ENCODE data around the gene TNFRSF13B.
"Not testable (repeated sequence)": the region's sequence is repeated elsewhere in the genome, so short reads cannot be mapped to it uniquely, and the experiment has no call there.

The TNFRSF13B gene

GRCh38 chr17:16923097-16923903 lies 48.6 kb downstream of the TNFRSF13B start:
- no peaks in the 10 kb centered on the region for H3K9me3 ChIP-seq (ENCODE audit: insufficient read depth, low read length)
- H3K9me2 ChIP-seq (replicated peaks; ENCODE audit: insufficient read depth, low read length), result no peaks in the 10 kb centered on the region
- H3K79me2 ChIP-seq (ENCODE audit: insufficient read depth, low read length), result no peaks in the 10 kb centered on the region
- TF ChIP-seq EZH2phosphoT487 (conservative IDR thresholded peaks at IDR 0.05; ENCODE audit: low read length) (no peak), CTCF (IDR thresholded peaks at IDR 0.05; ENCODE audit: insufficient read depth, low read length, poor library complexity, severe bottlenecking) (no peak)
- H2AFZ ChIP-seq (ENCODE audit: low read depth, low read length, severe bottlenecking), result no peak overlapping the region
- H3F3A ChIP-seq (ENCODE audit: insufficient read depth), result no peaks in the 10 kb centered on the region
- H3K4me3 ChIP-seq (ENCODE audit: insufficient read depth, low read length, poor library complexity, severe bottlenecking), result no peak overlapping the region
- no peak overlapping the region for H3K27ac ChIP-seq (ENCODE audit: low read depth, low read length)
- no peaks in the 10 kb centered on the region for H3K27me3 ChIP-seq (ENCODE audit: low read length)
- no peaks in the 10 kb centered on the region for H3K36me3 ChIP-seq (ENCODE audit: low read length)
- no peaks in the 10 kb centered on the region for H4K20me1 ChIP-seq (ENCODE audit: low read depth, low read length)
- H3K4me2 ChIP-seq (ENCODE audit: low read depth, low read length, poor library complexity, severe bottlenecking), result no peak overlapping the region
- no peak overlapping the region for H3K9ac ChIP-seq (ENCODE audit: low read length)

DNA sequence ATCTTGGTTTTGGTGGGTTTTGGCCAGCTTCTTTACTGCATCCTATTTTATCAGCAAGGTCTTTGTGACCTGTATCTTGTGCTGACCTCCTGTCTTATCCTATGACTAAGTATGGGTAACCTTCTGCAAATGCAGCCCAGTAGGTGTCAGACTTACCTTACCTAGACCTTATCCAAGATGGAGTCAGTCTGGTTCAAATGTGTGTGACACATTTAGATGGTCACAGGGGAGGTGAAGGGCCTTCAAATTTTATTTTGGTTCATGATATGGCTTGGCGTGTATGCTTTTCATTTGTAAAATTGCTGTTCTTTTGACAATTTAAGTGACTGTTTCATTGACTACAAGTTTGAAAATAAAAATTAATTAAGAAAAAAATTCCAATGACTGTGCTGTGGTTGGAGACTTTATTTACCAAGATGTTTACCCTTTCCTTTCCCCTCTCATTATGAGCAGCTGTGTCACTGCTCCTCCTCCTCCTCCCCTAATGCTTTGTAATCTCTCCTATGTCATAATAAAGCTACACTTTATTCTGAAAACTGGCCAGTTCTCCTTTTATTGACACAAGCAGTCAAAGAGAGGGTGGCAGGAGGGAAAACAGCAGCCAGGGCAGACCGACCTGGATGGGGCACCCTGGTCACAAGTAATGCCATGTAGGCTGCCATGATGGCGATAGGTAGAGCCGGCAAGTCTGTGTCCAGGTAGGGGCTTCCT lies 49.4 kb downstream of the TNFRSF13B start:
- Histone ChIP-seq H3K4me3 (ENCODE audit: insufficient read depth, low read length, poor library complexity, severe bottlenecking) (no peak overlapping the region), H3K36me3 (ENCODE audit: low read length) (no peaks in the 10 kb centered on the region), H3K9me2 (replicated peaks; ENCODE audit: insufficient read depth, low read length) (no peaks in the 10 kb centered on the region), H3K27ac (ENCODE audit: low read depth, low read length) (no peak overlapping the region), H3K9ac (ENCODE audit: low read length) (no peak overlapping the region), H3K79me2 (ENCODE audit: insufficient read depth, low read length) (no peaks in the 10 kb centered on the region), H3K9me3 (ENCODE audit: insufficient read depth, low read length) (no peaks in the 10 kb centered on the region), H2AFZ (ENCODE audit: low read depth, low read length, severe bottlenecking) (no peak overlapping the region), H3K4me2 (ENCODE audit: low read depth, low read length, poor library complexity, severe bottlenecking) (no peak overlapping the region), H3K27me3 (ENCODE audit: low read length) (no peaks in the 10 kb centered on the region), H4K20me1 (ENCODE audit: low read depth, low read length) (no peaks in the 10 kb centered on the region), H3F3A (ENCODE audit: insufficient read depth) (no peaks in the 10 kb centered on the region)
- TF ChIP-seq CTCF (IDR thresholded peaks at IDR 0.05; ENCODE audit: insufficient read depth, low read length, poor library complexity, severe bottlenecking), result peak; percentile 23
- no peak for TF ChIP-seq EZH2phosphoT487 (conservative IDR thresholded peaks at IDR 0.05; ENCODE audit: low read length)

DNA sequence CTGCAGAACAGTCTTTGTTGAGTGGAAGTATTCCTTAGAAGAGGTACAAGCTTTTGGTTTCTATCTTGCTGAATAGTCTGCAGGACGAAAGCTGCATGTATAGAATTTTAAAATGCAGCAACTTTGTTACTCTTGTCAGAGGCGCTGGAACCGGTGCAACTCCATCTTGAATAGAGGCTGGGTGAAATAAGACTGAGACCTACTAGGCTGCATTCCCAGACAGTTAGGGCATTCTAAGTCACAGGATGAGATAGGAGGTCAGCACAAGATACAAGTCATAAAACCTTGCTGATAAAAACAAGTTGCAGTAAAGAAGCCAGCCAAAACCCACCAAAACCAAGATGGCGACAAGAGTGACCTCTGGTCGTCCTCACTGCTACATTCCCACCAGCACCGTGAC lies 50.5 kb downstream of the TNFRSF13B start:
- not testable (repeated sequence) for H3K9ac ChIP-seq (ENCODE audit: low read length); H3F3A ChIP-seq (ENCODE audit: insufficient read depth); H3K27ac ChIP-seq (ENCODE audit: low read depth, low read length); H3K9me2 ChIP-seq (replicated peaks; ENCODE audit: insufficient read depth, low read length); H3K4me2 ChIP-seq (ENCODE audit: low read depth, low read length, poor library complexity, severe bottlenecking); H3K9me3 ChIP-seq (ENCODE audit: insufficient read depth, low read length); H3K4me3 ChIP-seq (ENCODE audit: insufficient read depth, low read length, poor library complexity, severe bottlenecking); H4K20me1 ChIP-seq (ENCODE audit: low read depth, low read length); H3K36me3 ChIP-seq (ENCODE audit: low read length); H3K79me2 ChIP-seq (ENCODE audit: insufficient read depth, low read length); H3K27me3 ChIP-seq (ENCODE audit: low read length); H2AFZ ChIP-seq (ENCODE audit: low read depth, low read length, severe bottlenecking)

GRCh38 chr17:16920628-16921020 lies 51.3 kb downstream of the TNFRSF13B start:
- no peak overlapping the region for H2AFZ ChIP-seq (ENCODE audit: low read depth, low read length, severe bottlenecking)
- H3K27me3 ChIP-seq (ENCODE audit: low read length), result no peaks in the 10 kb centered on the region
- H3K9ac ChIP-seq (ENCODE audit: low read length), result no peak overlapping the region
- no peaks in the 10 kb centered on the region for H4K20me1 ChIP-seq (ENCODE audit: low read depth, low read length)
- no peaks in the 10 kb centered on the region for H3K9me3 ChIP-seq (ENCODE audit: insufficient read depth, low read length)
- TF ChIP-seq EZH2phosphoT487 (conservative IDR thresholded peaks at IDR 0.05; ENCODE audit: low read length) (no peak), CTCF (IDR thresholded peaks at IDR 0.05; ENCODE audit: insufficient read depth, low read length, poor library complexity, severe bottlenecking) (no peak)
- H3K79me2 ChIP-seq (ENCODE audit: insufficient read depth, low read length), result no peaks in the 10 kb centered on the region
- no peak overlapping the region for H3K4me2 ChIP-seq (ENCODE audit: low read depth, low read length, poor library complexity, severe bottlenecking)
- H3K27ac ChIP-seq (ENCODE audit: low read depth, low read length), result no peak overlapping the region
- H3K9me2 ChIP-seq (replicated peaks; ENCODE audit: insufficient read depth, low read length), result no peaks in the 10 kb centered on the region
- H3F3A ChIP-seq (ENCODE audit: insufficient read depth), result no peaks in the 10 kb centered on the region
- H3K4me3 ChIP-seq (ENCODE audit: insufficient read depth, low read length, poor library complexity, severe bottlenecking), result no peak overlapping the region
- no peaks in the 10 kb centered on the region for H3K36me3 ChIP-seq (ENCODE audit: low read length)

Measured in SU-DHL-6 (cell line).